Activated CD8-positive, alpha-beta memory T cell treated with anti-CD3 and anti-CD28 coated beads, Interleukin-2, amount 50 U/mL, for 48 hours (primary cell): ENCODE results near the gene SRRT.
"Not testable (repeated sequence)": the region's sequence is repeated elsewhere in the genome, so short reads cannot be mapped to it uniquely, and the experiment has no call there.

Experiments used
- DNase-seq: peaks from one replicate; pipeline ENCODE4 v3.0.0-alpha.2; 2020

Gene SRRT

GRCh38 chr7:100874577-100875355, at the start of gene SRRT:
Gene SRRT (plus strand): TSS chr7:100875103. CDS start chr7:100875591, 488 bp downstream.
- peak; percentile 97 for DNase-seq

GRCh38 chr7:100825215-100825671, 49.7 kb upstream of the SRRT start:
- DNase-seq = no peak

GRCh38 chr7:100825751-100826513, 49.0 kb upstream of the SRRT start:
- no peak for DNase-seq

- DNase-seq = no peak
Observed at GRCh38 chr7:100826514-100827329, 48.2 kb upstream of the SRRT start.

- DNase-seq = no peak
Observed at GRCh38 chr7:100827330-100828226, 47.3 kb upstream of the SRRT start, which contains the start of gene EPHB4. Gene EPHB4 (minus strand): TSS chr7:100827523. CDS start chr7:100827030, 493 bp downstream.

GRCh38 chr7:100829150-100829716, 45.7 kb upstream of the SRRT start:
- DNase-seq = no peak

- DNase-seq = no peak
Observed at GRCh38 chr7:100830396-100830795, 44.5 kb upstream of the SRRT start.

- DNase-seq = no peak
Observed at GRCh38 chr7:100832281-100832633, 42.6 kb upstream of the SRRT start.

- DNase-seq = no peak
Observed at GRCh38 chr7:100835903-100836811, 38.7 kb upstream of the SRRT start.

- DNase-seq = no peak
Observed at GRCh38 chr7:100836812-100837098, 38.1 kb upstream of the SRRT start.

GRCh38 chr7:100837099-100837836, 37.6 kb upstream of the SRRT start:
- peak; percentile 84 for DNase-seq

GRCh38 chr7:100839361-100839760, 35.5 kb upstream of the SRRT start:
- no peak for DNase-seq

GRCh38 chr7:100840470-100841100, 34.3 kb upstream of the SRRT start:
- DNase-seq = no peak

GRCh38 chr7:100847360-100847759, 27.5 kb upstream of the SRRT start:
- no peak for DNase-seq

GRCh38 chr7:100852048-100852872, 22.6 kb upstream of the SRRT start, which contains the start of gene SLC12A9:
Gene SLC12A9 (plus strand): TSS chr7:100852713. CDS start chr7:100854198, 1,485 bp downstream.
- DNase-seq = peak; percentile 92

- no peak for DNase-seq
Observed at GRCh38 chr7:100854146-100854895, 20.6 kb upstream of the SRRT start.

GRCh38 chr7:100854899-100855298, 20.0 kb upstream of the SRRT start:
- DNase-seq = not testable (repeated sequence)

GRCh38 chr7:100855515-100855914, 19.4 kb upstream of the SRRT start:
- DNase-seq = no peak
